GM12864 (cell line): ENCODE results near the gene MSI2.

ENCODE experiments used
- DNase-seq: peaks from one replicate; pipeline ENCODE4 v3.0.0-alpha.2; 2011; ENCODE audit warnings: low read depth
- H3K4me3 ChIP-seq: 2 replicates; pipeline ENCODE4 v1.5.1; 2011; ENCODE audit warnings: mild to moderate bottlenecking, low read depth, low read length, control low read depth
- TF ChIP-seq, protein P1 (sequence below): IDR thresholded peaks from 2 replicates; pipeline ENCODE4 v1.5.1; 2011; ENCODE audit warnings: low read depth, mild to moderate bottlenecking, moderate library complexity, low read length, control low read depth, inconsistent platforms; ENCODE audit errors: missing control alignments

The MSI2 gene

DNA sequence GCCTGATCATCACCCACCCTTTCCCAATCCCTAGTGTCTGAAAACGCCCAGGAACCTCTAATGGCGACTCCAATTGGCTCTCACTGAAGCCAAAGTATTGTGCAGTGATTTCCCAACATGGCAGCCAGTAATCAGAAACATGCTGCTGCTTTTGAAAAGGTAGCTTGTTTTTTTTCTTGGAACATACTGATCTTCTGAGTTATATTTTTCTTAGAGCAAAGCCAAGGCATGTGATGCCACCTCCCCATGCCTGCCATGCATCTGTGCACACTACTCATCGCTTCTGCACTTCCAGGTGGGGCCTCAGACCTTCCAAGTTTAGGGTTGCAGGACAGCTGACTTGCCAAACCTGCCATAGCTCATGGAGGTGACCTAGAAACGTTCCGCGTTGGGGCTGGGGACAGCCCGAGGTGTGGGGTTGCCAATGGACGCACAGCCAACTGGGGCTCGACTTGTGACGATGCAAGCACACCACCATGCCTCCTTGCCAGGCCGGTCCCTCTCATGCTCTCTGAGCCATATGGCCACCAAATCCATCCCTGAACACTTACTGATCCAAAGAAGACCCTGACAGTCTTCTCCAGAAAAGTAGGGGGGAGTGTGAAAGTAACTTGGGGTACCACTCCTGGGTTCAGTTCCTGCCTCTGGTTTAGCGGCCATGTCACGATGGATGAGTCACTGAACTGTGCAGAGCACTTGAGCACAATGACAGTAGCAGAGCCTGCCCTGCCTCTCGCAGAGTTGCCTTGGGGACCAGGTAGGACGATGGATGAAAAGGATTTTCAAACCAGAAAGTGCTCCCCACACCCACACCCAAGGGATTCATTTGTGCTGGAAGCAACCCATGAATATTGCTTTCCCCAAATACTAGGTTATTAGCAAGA, 333.1 kb downstream of the MSI2 start:
- no peak overlapping the region for H3K4me3 ChIP-seq
- TF ChIP-seq, protein P1, sequence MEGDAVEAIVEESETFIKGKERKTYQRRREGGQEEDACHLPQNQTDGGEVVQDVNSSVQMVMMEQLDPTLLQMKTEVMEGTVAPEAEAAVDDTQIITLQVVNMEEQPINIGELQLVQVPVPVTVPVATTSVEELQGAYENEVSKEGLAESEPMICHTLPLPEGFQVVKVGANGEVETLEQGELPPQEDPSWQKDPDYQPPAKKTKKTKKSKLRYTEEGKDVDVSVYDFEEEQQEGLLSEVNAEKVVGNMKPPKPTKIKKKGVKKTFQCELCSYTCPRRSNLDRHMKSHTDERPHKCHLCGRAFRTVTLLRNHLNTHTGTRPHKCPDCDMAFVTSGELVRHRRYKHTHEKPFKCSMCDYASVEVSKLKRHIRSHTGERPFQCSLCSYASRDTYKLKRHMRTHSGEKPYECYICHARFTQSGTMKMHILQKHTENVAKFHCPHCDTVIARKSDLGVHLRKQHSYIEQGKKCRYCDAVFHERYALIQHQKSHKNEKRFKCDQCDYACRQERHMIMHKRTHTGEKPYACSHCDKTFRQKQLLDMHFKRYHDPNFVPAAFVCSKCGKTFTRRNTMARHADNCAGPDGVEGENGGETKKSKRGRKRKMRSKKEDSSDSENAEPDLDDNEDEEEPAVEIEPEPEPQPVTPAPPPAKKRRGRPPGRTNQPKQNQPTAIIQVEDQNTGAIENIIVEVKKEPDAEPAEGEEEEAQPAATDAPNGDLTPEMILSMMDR = no peak
- DNase-seq = no peak

DNA sequence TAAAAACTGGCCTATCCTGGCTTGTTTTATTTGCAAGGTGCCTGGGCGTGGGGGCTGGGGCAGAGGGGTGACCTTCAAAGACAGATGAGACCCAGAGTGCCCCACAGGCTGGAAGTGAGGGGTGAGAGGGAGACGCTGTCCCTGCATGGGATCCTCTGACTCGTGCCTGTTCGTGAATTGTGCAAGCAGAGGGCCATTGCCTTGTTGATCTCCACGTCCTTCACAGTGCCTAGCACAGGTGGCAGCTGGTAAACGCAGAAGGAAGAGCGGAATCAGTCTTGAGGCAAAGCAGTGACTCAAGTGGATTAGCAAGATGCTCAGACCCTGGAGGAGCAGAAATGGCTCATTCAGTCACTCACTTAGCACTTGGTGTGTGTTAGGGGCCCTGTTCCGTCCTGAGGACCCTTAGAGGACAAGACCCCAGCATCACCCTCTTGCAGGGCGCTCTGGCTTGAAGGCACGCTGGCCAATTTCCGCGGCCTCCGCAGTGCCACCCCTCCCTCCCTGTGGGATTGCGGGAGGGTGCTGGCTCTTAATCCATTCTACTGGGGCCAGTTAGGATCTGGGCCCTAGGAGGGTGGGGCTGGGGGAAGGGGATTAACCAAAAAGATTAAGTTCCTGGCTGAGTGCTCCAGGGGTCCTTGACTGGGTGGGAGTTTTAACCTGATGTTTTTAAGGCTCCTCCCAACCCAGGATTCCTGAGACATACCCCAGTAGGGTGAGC, 337.6 kb downstream of the MSI2 start:
- no peak for DNase-seq
- no peak overlapping the region for H3K4me3 ChIP-seq
- TF ChIP-seq, protein P1 = no peak

DNA sequence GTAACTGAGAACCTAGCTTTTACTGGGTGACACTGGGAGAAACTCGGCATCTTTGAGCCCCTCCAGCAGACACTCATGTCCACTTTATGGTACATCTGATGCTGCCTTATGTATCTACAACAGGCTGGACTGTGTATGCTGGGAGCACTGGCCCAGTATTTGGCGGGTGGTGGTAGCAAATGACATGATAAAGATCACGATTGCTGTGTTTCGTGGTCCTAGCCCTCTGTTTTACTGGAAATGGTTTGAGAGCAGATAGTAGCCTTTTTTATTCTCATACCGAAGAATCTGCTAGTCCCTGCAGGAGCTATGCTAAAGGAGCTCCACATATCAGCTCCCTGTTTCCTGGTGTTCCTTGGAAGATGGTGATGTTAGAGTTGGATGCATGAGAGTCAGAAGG, 338.4 kb downstream of the MSI2 start:
- DNase-seq = no peak
- TF ChIP-seq, protein P1 = no peak
- no peak overlapping the region for H3K4me3 ChIP-seq

DNA sequence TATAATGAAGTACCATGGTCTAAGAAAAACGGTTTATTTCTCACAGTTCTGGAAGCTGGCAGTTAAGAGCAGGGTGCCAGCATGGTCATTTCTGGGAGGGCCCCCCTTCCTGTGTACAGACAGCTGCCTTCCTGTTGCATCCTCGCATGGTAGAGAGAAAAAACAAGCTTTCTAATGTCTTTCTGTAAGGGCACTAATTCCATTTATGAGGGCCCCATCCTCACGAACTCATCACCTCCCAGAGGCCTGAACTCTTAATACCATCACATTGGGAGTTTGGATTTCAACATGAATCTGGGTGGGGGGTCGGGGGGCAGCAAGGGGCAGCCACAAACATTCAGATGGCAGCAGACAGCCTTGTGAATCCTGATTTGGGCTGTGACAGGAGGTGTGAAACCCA, 339.1 kb downstream of the MSI2 start:
- TF ChIP-seq, protein P1 = no peak
- DNase-seq = no peak
- H3K4me3 ChIP-seq = no peak overlapping the region

DNA sequence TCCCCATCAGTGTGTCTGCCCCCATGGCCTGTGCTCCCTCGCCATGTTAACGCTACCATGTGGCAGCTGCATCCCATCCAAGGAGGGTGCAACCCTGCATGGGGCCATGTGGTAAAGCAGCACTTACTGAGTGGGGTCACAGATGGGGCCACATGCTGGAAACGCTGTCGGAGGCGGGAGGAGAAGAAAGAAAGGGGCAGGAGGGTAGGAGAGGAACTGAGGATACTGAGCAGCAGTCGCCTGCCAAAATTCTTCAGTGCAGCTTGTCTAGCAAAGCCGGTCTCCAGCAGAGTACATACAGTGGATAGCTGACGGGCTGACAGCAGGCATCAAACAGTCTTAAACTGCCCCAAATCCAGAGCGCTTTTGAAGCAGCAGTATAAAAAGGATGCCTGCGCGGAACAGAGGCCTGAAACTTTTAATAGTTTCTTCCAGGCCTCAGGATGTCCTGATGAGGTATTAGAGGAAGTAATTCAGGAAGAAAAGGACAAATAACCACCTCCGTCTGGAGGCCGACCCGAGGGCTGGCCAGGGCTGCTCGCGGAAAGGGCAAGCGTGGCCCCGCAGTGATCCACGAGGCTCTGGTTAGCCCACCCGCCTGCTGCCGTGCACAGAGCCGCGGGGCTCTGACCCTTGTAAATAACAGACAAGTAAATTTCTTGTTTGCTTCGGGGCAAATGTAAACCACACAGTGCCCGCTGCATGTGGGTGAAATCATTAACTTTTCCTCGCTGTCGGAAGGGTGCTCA, 339.8 kb downstream of the MSI2 start:
- no peak for DNase-seq
- TF ChIP-seq, protein P1 = no peak
- H3K4me3 ChIP-seq = no peak overlapping the region

DNA sequence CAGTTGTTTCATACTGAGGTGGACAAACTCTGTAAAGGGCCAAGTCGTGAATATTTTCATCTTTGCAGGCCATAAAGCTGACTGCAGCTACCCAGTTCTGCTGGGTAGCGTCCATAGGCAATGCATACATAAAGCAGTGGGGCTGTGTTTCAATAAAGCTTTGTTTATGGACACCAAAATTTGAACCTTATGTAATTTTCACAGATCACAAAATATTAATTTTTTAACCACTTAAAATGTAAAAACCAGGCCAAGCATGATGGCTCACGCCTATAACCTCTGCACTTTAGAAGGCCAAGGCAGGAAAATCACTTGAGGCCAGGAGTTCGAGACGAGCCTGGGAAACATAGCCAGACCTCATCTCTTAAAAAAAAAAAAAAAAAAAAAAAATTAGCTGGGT, 340.8 kb downstream of the MSI2 start:
- no peak overlapping the region for H3K4me3 ChIP-seq
- DNase-seq = no peak
- TF ChIP-seq, protein P1 = no peak
